Measurements from ENCODE around the gene PROC. TPM values are rescaled to one million over a fixed set of nuclear protein-coding genes. Genes with fewer than 3 reads are reported as not detected.

The PROC gene
- total RNA-seq, 1 donor from 2014 or later = 1.0 TPM

GRCh38 chr2:127424598-127425520, 6.6 kb downstream of the PROC start:
- peaks cover 2% of the 10 kb centered on the region for H3K4me1 Mint-ChIP-seq (ENCODE audit: low read depth, unreplicated experiment)
- H3K4me2 ChIP-seq (ENCODE audit: low read length) = no peak overlapping the region
- TF ChIP-seq CTCF (IDR thresholded peaks at IDR 0.05; ENCODE audit: insufficient read depth, low read depth, low read length) (no peak), EZH2 (IDR thresholded peaks at IDR 0.05; ENCODE audit: insufficient read depth, low read length) (no peak)
- H3K36me3 ChIP-seq (ENCODE audit: insufficient read depth, low read length) = no peaks in the 10 kb centered on the region
- no peak overlapping the region for H3K27ac Mint-ChIP-seq (ENCODE audit: unreplicated experiment)
- H2AFZ ChIP-seq (ENCODE audit: low read depth, low read length) = no peak overlapping the region
- H3K36me3 Mint-ChIP-seq (ENCODE audit: low read depth, unreplicated experiment) = peaks cover 5% of the 10 kb centered on the region
- peaks cover 2% of the 10 kb centered on the region for H3K4me1 ChIP-seq (ENCODE audit: insufficient read depth, low read length)
- no peak overlapping the region for H3K4me3 ChIP-seq (ENCODE audit: insufficient read depth, low read depth, low read length)
- H3K9ac ChIP-seq (ENCODE audit: low read length) = no peak overlapping the region
- H3K79me2 ChIP-seq (ENCODE audit: insufficient read depth, low read length) = no peaks in the 10 kb centered on the region
- H3K4me3 Mint-ChIP-seq (ENCODE audit: unreplicated experiment) = no peak overlapping the region
- H3K27me3 Mint-ChIP-seq (ENCODE audit: low read depth, unreplicated experiment) = peaks cover 70% of the 10 kb centered on the region
- FAIRE-seq (no peak), DNase-seq (ENCODE audit: low read depth) (no peak)
- H3K9me3 Mint-ChIP-seq (ENCODE audit: unreplicated experiment) = no peaks in the 10 kb centered on the region
- H3K27ac ChIP-seq (ENCODE audit: low read depth, low read length) = no peak overlapping the region
- no peaks in the 10 kb centered on the region for H3K9me3 ChIP-seq (ENCODE audit: insufficient read depth, low read depth, low read length)
- peaks cover 12% of the 10 kb centered on the region for H3K27me3 ChIP-seq (ENCODE audit: insufficient read depth, low read length)
- H4K20me1 ChIP-seq (ENCODE audit: insufficient read depth, low read length) = no peaks in the 10 kb centered on the region

- H3K36me3 Mint-ChIP-seq (ENCODE audit: low read depth, unreplicated experiment) = peaks cover 5% of the 10 kb centered on the region
- H2AFZ ChIP-seq (ENCODE audit: low read depth, low read length) = no peak overlapping the region
- no peak overlapping the region for H3K27ac ChIP-seq (ENCODE audit: low read depth, low read length)
- no peak overlapping the region for H3K4me3 ChIP-seq (ENCODE audit: insufficient read depth, low read depth, low read length)
- no peak overlapping the region for H3K4me3 Mint-ChIP-seq (ENCODE audit: unreplicated experiment)
- peaks cover 12% of the 10 kb centered on the region for H3K27me3 ChIP-seq (ENCODE audit: insufficient read depth, low read length)
- TF ChIP-seq EZH2 (IDR thresholded peaks at IDR 0.05; ENCODE audit: insufficient read depth, low read length) (no peak), CTCF (IDR thresholded peaks at IDR 0.05; ENCODE audit: insufficient read depth, low read depth, low read length) (no peak)
- FAIRE-seq = no peak
- H4K20me1 ChIP-seq (ENCODE audit: insufficient read depth, low read length) = no peaks in the 10 kb centered on the region
- H3K9me3 Mint-ChIP-seq (ENCODE audit: unreplicated experiment) = no peaks in the 10 kb centered on the region
- no peak overlapping the region for H3K9ac ChIP-seq (ENCODE audit: low read length)
- no peaks in the 10 kb centered on the region for H3K79me2 ChIP-seq (ENCODE audit: insufficient read depth, low read length)
- peaks cover 2% of the 10 kb centered on the region for H3K4me1 ChIP-seq (ENCODE audit: insufficient read depth, low read length)
- H3K9me3 ChIP-seq (ENCODE audit: insufficient read depth, low read depth, low read length) = no peaks in the 10 kb centered on the region
- no peaks in the 10 kb centered on the region for H3K36me3 ChIP-seq (ENCODE audit: insufficient read depth, low read length)
- no peak for DNase-seq (ENCODE audit: low read depth)
- H3K4me2 ChIP-seq (ENCODE audit: low read length) = no peak overlapping the region
- peaks cover 62% of the 10 kb centered on the region for H3K27me3 Mint-ChIP-seq (ENCODE audit: low read depth, unreplicated experiment)
- peaks cover 2% of the 10 kb centered on the region for H3K4me1 Mint-ChIP-seq (ENCODE audit: low read depth, unreplicated experiment)
- H3K27ac Mint-ChIP-seq (ENCODE audit: unreplicated experiment) = peak overlapping the region; percentile 20
Measured at GRCh38 chr2:127425540-127426490, 7.6 kb downstream of the PROC start.

All from astrocyte (in vitro differentiated cells and primary cell).